Activated CD8-positive, alpha-beta T cell treated with anti-CD3 and anti-CD28 coated beads, Interleukin-2, amount 10 ng/mL, durations not matched to agents 7 days and 5 days (primary cell): ENCODE measurements around the gene CA12. TPM values are rescaled to one million over a fixed set of nuclear protein-coding genes. Genes with fewer than 3 reads are reported as not detected.

Experiments
- ATAC-seq: fragments of 150-1000 bp; cut with Tn5 transposase; one replicate; pipeline ENCODE4 v1.10.0; 2021; ENCODE audit warnings: moderate library complexity
- CTCF ChIA-PET: fragments of 350-600 bp; sonication (Branson Sonifier 250); formaldehyde crosslinking; loops from one replicate; lab custom pipeline; 2021; ENCODE audit warnings: antibody characterized with exemption; lab: Charles Lee
- POLR2A ChIA-PET: fragments of 350-600 bp; sonication (Branson Sonifier 250); formaldehyde crosslinking; loops from one replicate; lab custom pipeline; 2021; ENCODE audit warnings: antibody characterized with exemption; lab: Charles Lee
- DNase-seq: peaks from one replicate; pipeline ENCODE4 v3.0.0-alpha.2; 2020
- H3K27ac Mint-ChIP-seq: one replicate; pipeline ENCODE4 v1.8.0; 2021; ENCODE audit warnings: mild to moderate bottlenecking, mixed read lengths
- H3K27me3 Mint-ChIP-seq: one replicate; pipeline ENCODE4 v1.8.0; 2021; ENCODE audit warnings: low read depth, mixed read lengths
- H3K36me3 Mint-ChIP-seq: one replicate; pipeline ENCODE4 v1.8.0; 2021; ENCODE audit warnings: low read depth, mixed read lengths
- H3K4me1 Mint-ChIP-seq: one replicate; pipeline ENCODE4 v1.8.0; 2021; ENCODE audit warnings: low read depth, mixed read lengths
- H3K4me3 Mint-ChIP-seq: one replicate; pipeline ENCODE4 v1.8.0; 2021; ENCODE audit warnings: mild to moderate bottlenecking, mixed read lengths
- H3K9me3 Mint-ChIP-seq: one replicate; pipeline ENCODE4 v1.8.0; 2022; ENCODE audit warnings: mixed read lengths; ENCODE audit not compliant: insufficient read depth
- total RNA-seq, 2 experiments: library from RNA; stranded (reverse); gene quantifications; one replicate each; pipeline ENCODE4 v1.2.3, GENCODE V29; 2021

The CA12 gene
- total RNA-seq, 2 experiments from 2014 or later = not detected

DNA sequence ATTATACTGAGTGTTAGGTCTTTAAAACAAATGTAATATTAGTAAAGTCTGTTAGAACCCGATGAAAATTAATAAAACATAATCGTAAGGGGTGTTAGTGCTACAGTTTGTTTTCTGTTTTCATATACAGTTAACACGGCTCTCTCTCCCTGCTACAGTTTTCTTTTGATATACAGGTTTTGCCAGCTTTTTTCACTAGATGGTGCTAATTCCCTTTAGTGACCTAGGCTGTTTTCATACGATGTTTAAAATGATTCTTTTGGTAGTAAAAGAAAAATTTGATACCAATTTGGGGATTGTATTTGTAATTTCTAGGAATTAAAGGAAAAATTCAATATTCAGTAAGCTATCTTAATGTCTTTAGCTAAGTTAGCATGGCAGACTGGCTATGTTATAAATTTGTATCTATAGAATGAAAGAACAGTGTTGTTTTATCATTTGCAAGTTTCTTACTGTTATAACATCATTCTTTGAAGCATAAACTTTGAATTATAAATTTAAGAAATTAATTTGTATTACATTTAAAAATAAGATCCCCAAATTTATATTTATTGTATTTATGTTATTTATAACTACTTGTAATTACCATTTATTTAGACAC lies 92.8 kb downstream of the CA12 start:
- DNase-seq (no peak), ATAC-seq (peak; percentile 68)
- H3K27me3 Mint-ChIP-seq = no peaks in the 10 kb centered on the region
- POLR2A ChIA-PET = no interaction called here
- peaks cover 8% of the 10 kb centered on the region for H3K4me1 Mint-ChIP-seq
- no peaks in the 10 kb centered on the region for H3K9me3 Mint-ChIP-seq
- no peak overlapping the region for H3K27ac Mint-ChIP-seq
- H3K36me3 Mint-ChIP-seq = peaks cover 10% of the 10 kb centered on the region
- H3K4me3 Mint-ChIP-seq = no peak overlapping the region
- CTCF ChIA-PET = interaction anchor here (0.7 to 5.1 kb wide), 22 partner anchors 8 to 1451 kb away, joined by 3 to 41 read pairs (median 4); no protein-coding TSS in a partner anchor

DNA sequence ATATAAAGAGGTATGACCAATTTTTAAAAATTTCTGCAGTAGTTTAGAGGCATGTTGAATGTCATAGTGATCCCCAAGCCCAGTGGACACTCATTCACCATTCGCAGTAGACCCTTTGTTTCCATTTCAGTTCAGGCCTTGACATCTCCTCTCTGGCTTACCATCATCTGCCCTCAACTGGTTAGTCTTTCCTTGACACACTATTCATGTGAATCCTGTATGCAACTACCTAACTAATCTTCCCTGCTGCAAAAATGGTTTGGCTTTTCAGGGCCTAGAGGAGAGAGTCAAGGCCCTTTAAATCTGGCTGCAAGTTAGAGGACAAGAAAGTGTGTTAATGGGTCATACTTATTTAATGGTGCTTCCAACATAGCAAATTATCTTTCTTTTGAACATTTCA lies 93.3 kb downstream of the CA12 start:
- ATAC-seq = no peak
- no peak overlapping the region for H3K27ac Mint-ChIP-seq
- peaks cover 10% of the 10 kb centered on the region for H3K36me3 Mint-ChIP-seq
- H3K4me1 Mint-ChIP-seq = peaks cover 12% of the 10 kb centered on the region
- no peak overlapping the region for H3K4me3 Mint-ChIP-seq
- H3K27me3 Mint-ChIP-seq = no peaks in the 10 kb centered on the region
- DNase-seq = no peak
- ChIA-PET CTCF (interaction anchor here (0.7 to 5.1 kb wide), 18 partner anchors 9 to 779 kb away, joined by 3 to 41 read pairs (median 4); no protein-coding TSS in a partner anchor), POLR2A (no interaction called here)
- H3K9me3 Mint-ChIP-seq = no peaks in the 10 kb centered on the region

- CTCF ChIA-PET = interaction anchor here (1.1 to 5.1 kb wide), 4 partner anchors 9 to 116 kb away, joined by 3 to 41 read pairs (median 8); no protein-coding TSS in a partner anchor
Observed at GRCh38 chr15:63287109-63287508, 94.5 kb downstream of the CA12 start.

DNA sequence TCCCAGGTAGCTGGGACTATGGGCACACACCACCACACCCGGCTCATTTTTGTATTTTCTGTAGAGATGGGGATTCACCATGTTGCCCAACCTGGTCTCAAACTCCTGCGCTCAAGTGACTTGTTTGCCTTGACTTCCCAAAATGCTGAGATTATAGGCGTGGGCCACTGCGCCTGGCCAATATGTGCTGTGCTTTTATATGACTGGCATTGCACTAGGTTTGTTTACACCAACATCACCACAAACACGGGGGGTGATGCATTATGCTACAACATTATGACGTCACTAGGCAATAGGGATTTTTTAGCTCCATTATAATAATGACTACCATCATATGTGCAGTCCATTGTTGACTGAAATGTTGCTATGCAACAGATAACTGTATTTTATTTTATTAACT lies 97.3 kb downstream of the CA12 start:
- H3K4me1 Mint-ChIP-seq = peaks cover 14% of the 10 kb centered on the region
- POLR2A ChIA-PET = no interaction called here
- ATAC-seq = no peak
- DNase-seq = no peak
- no peak overlapping the region for H3K27ac Mint-ChIP-seq
- no peaks in the 10 kb centered on the region for H3K9me3 Mint-ChIP-seq
- H3K4me3 Mint-ChIP-seq = no peak overlapping the region
- peaks cover 14% of the 10 kb centered on the region for H3K36me3 Mint-ChIP-seq
- no peaks in the 10 kb centered on the region for H3K27me3 Mint-ChIP-seq
- CTCF ChIA-PET = no interaction called here

More at GRCh38 chr15:63287109-63287508, 94.5 kb downstream of the CA12 start:
- DNase-seq (no peak), ATAC-seq (no peak)
- no peaks in the 10 kb centered on the region for H3K27me3 Mint-ChIP-seq
- no peaks in the 10 kb centered on the region for H3K9me3 Mint-ChIP-seq
- H3K4me1 Mint-ChIP-seq = peaks cover 12% of the 10 kb centered on the region
- POLR2A ChIA-PET = no interaction called here
- peaks cover 10% of the 10 kb centered on the region for H3K36me3 Mint-ChIP-seq
- H3K4me3 Mint-ChIP-seq = no peak overlapping the region
- H3K27ac Mint-ChIP-seq = no peak overlapping the region

DNA sequence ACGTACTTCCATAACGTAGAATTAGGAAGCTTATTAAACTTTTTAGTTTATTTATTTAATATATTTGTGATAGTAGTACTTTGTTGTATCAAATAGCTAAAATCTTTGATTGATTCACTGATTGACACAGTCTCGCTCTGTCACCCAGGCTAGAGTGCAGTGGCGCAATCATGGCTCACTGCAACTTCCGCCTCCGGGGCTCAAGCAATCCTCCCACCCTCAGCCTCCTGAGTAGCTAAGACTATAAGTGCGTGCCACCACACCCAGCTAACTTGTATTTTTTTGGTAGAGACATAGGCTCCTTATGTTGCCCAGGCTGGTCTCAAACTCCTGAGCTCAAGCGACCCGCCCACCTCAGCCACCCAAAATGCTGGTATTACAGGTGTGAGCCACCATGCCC lies 98.5 kb downstream of the CA12 start:
- Mint-ChIP-seq H3K36me3 (peaks cover 11% of the 10 kb centered on the region), H3K4me1 (peaks cover 12% of the 10 kb centered on the region), H3K27ac (no peak overlapping the region), H3K4me3 (no peak overlapping the region), H3K27me3 (no peaks in the 10 kb centered on the region), H3K9me3 (no peaks in the 10 kb centered on the region)
- ATAC-seq = no peak
- CTCF ChIA-PET = interaction anchor here (1.4 kb wide), 1 partner anchor 327 kb away, joined by 3 read pairs; no protein-coding TSS in a partner anchor
- POLR2A ChIA-PET = no interaction called here
- no peak for DNase-seq

- no peaks in the 10 kb centered on the region for H3K9me3 Mint-ChIP-seq
- ChIA-PET POLR2A (interaction anchor here (0.7 to 1.9 kb wide), 3 partner anchors 84 to 121 kb away, joined by 4 to 7 read pairs (median 5); partner anchors contain the start of gene RPS27L), CTCF (interaction anchor here (0.7 to 1.4 kb wide), 8 partner anchors 10 to 125 kb away, joined by 3 to 7 read pairs (median 4); no protein-coding TSS in a partner anchor)
- H3K27me3 Mint-ChIP-seq = no peaks in the 10 kb centered on the region
- DNase-seq = no peak
- no peak overlapping the region for H3K27ac Mint-ChIP-seq
- ATAC-seq = peak; percentile 18
- peaks cover 15% of the 10 kb centered on the region for H3K36me3 Mint-ChIP-seq
- peaks cover 37% of the 10 kb centered on the region for H3K4me1 Mint-ChIP-seq
- H3K4me3 Mint-ChIP-seq = peak overlapping the region; percentile 77
Observed at GRCh38 chr15:63277893-63278456, 103.7 kb downstream of the CA12 start.

DNA sequence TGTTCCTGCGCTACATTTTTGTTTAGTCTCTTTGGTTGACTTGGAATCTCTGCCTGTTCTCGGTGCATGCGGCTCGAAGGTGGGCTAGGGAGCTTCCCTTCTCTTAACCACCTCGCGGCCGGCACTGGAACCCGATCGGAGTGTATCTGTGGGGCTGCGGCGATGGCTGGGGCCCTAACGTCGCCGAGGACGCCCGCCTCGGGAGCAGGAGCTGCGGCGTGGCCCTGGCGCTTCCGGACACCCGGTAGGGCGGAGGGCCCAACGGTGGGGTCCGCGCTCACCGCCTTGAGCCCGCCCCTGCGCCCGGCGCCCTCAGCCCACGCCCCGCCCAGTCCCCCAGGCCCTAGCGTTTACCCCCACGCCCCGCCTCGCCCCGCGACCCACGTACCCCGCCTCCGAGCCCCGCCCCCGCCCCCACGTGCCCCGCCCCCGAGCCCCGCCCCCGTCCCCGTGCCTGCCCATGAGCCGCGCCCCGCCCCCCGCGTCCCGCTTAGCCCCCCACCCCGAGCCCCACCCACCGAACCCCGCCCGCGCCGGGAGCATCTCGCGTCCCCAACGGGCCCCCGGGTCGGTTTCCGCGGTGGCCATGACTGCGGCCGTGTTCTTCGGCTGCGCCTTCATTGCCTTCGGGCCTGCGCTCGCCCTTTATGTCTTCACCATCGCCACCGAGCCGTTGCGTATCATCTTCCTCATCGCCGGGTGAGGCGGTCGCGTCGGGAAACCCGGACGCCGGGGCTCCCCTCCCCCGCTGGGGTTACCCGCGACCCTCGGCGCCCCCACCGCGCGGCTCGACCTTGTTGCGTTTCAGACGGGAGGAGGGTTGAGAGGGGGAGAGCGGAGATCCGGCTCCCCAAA lies 104.4 kb downstream of the CA12 start, which contains the start of gene APH1B:
Gene APH1B (plus strand): TSS at position 568 of the 855 bp plus-strand sequence. CDS start 19 bp downstream, at position 587.
- ChIA-PET POLR2A (interaction anchor here (0.7 to 1.9 kb wide), 6 partner anchors 33 to 757 kb away, joined by 3 to 7 read pairs (median 4); partner anchors contain the start of gene RPS27L), CTCF (interaction anchor here (0.6 to 1.6 kb wide), 7 partner anchors 10 to 125 kb away, joined by 3 to 7 read pairs (median 4); no protein-coding TSS in a partner anchor)
- ATAC-seq = peak; percentile 92
- Mint-ChIP-seq H3K4me3 (peak within 1 kb of the TSS; percentile 83), H3K36me3 (peaks cover 19% of the 10 kb centered on the region), H3K27me3 (no peaks in the 10 kb centered on the region), H3K27ac (peak within 1 kb of the TSS; percentile 88), H3K4me1 (peaks cover 39% of the 10 kb centered on the region), H3K9me3 (no peaks in the 10 kb centered on the region)
- peak; percentile 82 for DNase-seq

DNA sequence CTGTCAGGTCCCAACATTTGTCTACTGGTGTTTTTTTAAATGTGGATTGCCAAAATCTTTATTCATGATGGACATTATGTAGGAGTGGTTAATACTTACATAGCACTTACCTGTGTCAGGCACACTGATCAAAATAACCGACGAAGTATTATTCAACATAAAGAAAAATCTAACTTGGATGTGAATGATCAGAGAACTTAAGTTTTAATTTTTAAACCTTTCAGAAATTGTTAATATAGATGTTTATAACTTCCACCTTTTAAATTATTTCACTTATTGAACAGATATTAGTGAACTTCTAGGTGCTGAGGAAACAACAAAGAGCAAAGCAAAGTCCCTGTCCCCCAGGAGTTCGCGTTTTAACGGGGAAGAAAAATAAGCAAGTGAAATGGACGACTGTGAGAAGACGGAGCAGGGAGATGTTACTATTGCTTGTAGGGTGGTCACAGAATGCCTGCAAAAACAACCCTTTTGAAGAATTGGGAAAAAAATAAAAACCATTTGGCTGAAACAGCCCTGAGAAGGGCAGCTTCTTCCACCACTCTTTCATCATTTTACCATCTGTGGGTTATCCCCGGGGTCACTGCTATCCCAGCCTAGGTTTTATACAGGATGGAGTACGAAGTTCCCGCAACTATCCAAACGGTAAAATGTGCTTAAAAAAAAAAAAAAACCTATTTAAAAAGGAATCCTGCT lies 105.2 kb downstream of the CA12 start:
- CTCF ChIA-PET = interaction anchor here (0.6 to 1.6 kb wide), 4 partner anchors 12 to 115 kb away, joined by 3 to 4 read pairs (median 3); no protein-coding TSS in a partner anchor

DNA sequence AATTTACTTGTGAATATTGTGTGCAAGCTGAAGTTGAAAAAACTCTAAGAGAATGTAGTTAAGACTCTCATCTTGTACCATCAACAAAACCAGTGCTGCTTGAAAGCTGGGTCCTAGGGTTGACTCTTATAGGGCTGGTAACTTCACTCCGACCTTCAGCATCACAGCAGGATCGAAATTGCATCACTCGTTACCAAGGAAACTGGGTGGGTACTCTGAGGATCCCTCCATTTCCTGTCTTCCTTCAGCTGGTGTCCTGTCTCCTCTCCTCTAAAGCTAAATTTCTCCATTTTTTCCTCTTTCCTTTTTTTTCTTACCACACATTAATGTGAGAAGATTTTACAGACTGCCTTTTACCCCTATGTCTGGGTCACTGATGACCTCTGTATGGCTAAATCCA lies 107.2 kb downstream of the CA12 start:
- ATAC-seq = peak; percentile 11
- Mint-ChIP-seq H3K36me3 (peaks cover 30% of the 10 kb centered on the region), H3K9me3 (no peaks in the 10 kb centered on the region), H3K27me3 (no peaks in the 10 kb centered on the region), H3K4me3 (peak overlapping the region; percentile 28), H3K27ac (peak overlapping the region; percentile 74), H3K4me1 (peaks cover 37% of the 10 kb centered on the region)
- POLR2A ChIA-PET = interaction anchor here (1.2 to 2.4 kb wide), 2 partner anchors 80 to 117 kb away, joined by 3 to 10 read pairs; partner anchors contain the start of gene RPS27L
- DNase-seq = peak; percentile 40
- CTCF ChIA-PET = interaction anchor here (0.6 to 1.6 kb wide), 5 partner anchors 10 to 226 kb away, joined by 3 to 4 read pairs (median 3); no protein-coding TSS in a partner anchor

More for the DNA sequence above, 105.2 kb downstream of the CA12 start:
- POLR2A ChIA-PET = interaction anchor here (0.7 to 2.4 kb wide), 6 partner anchors 32 to 758 kb away, joined by 3 to 10 read pairs (median 4); partner anchors contain the start of gene RPS27L
- Mint-ChIP-seq H3K36me3 (peaks cover 22% of the 10 kb centered on the region), H3K27me3 (no peaks in the 10 kb centered on the region), H3K4me1 (peaks cover 39% of the 10 kb centered on the region), H3K4me3 (peak overlapping the region; percentile 83), H3K27ac (peak overlapping the region; percentile 88), H3K9me3 (no peaks in the 10 kb centered on the region)
- no peak for DNase-seq
- no peak for ATAC-seq
